ENCODE measurements around the gene HID1.

Gene HID1

GRCh38 chr17:74945543-74945942 lies 27.0 kb downstream of the HID1 start:
- no peak for DNase-seq

DNA sequence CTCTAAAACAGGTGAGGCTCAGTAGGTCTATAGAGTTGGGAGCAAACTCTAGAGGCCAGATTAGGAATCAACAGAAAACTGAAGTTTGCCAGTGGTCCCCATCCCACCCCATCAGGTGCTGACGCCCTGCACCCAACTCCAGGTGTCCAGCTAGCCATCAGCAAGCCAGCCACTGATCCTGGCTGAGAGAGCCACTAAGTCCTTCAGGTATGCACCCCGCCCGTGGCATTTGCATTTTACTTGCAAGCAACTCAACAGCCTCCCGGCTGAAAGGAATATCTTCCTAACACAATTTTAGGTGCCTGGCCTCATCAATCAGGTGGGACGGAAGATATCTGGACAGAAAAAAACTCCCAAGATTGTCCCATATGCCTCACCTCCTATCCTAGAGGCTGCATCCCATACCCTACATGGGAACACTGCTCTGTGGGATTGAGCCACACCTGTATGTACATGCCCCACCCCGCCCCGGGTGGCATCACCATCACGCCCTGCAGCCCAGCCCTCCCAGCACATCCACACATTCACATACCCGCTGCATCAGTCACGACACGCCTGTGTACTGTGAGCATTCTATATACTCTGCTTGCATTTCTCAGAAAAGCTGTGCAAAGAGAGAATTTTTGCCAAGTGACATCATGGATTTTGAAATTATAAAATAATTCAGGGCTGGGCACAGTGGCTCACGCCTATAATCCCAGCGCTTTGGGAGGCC lies 28.6 kb downstream of the HID1 start:
- DNase-seq = no peak

DNA sequence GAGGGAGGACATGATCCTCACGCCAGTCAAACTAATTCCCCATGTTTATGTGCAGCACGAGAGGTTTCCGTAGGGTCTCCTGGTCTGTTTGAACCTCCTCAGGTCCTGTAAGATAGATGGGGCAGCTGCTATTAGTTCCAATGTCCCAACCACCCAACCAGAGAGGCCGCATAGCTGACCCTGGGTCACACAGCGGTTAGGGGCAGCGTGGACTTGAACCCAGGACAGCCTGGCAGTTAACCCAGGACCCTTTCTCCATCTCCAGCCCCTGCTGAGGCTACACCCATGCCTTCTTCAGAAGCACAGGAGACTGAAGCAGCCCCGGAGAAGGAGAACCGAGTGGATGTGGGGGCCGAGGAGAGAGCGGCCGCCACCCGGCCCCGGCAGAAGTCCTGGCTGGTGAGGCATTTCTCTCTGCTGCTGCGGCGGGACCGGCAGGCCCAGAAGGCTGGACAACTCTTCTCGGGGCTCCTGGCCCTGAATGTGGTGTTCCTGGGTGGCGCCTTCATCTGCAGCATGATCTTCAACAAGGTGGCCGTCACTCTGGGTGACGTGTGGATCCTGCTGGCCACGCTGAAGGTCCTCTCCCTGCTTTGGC lies 31.3 kb downstream of the HID1 start:
- no peak for DNase-seq

DNA sequence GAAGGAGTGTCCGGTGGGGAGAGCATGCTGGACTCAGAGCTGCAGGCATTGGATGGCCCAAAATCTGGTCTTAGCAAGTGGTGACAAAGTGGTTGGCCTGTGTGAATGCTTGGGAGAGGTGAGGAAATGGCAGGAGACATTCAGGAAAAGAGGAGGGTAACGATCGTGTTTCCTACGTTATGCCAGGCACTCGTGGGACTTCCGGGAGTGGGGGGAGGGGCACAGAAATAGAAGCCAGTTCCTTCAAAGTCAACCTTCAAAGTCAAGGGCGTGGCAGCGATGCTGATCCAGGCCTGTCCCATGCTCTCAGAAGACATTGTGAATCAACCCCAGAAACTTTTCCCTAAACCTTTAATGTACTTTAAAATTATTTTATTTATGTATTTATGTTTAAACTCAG lies 33.0 kb downstream of the HID1 start:
- no peak for DNase-seq

- DNase-seq = no peak
These were observed 34.2 kb downstream of the HID1 start for GRCh38 chr17:74938194-74938950.

- no peak for DNase-seq
These were observed 35.2 kb downstream of the HID1 start for GRCh38 chr17:74937064-74938051.

DNA sequence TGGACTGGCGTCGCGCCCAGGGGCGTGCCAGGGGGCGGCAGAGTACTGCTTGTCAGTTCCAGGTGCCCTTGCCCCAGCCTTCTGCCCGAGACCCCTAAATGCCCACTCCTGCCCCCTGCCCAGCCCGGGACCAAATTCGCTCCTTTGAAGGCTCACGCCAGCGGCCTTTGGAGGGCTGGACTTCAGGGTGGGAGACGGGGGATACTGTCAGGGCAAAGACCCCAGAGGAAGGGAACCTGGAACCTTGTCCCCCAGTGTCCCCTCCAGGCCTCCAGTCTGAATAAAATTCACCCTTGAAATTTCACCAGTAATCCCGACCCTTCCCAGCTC lies 36.1 kb downstream of the HID1 start:
- no peak for DNase-seq

DNA sequence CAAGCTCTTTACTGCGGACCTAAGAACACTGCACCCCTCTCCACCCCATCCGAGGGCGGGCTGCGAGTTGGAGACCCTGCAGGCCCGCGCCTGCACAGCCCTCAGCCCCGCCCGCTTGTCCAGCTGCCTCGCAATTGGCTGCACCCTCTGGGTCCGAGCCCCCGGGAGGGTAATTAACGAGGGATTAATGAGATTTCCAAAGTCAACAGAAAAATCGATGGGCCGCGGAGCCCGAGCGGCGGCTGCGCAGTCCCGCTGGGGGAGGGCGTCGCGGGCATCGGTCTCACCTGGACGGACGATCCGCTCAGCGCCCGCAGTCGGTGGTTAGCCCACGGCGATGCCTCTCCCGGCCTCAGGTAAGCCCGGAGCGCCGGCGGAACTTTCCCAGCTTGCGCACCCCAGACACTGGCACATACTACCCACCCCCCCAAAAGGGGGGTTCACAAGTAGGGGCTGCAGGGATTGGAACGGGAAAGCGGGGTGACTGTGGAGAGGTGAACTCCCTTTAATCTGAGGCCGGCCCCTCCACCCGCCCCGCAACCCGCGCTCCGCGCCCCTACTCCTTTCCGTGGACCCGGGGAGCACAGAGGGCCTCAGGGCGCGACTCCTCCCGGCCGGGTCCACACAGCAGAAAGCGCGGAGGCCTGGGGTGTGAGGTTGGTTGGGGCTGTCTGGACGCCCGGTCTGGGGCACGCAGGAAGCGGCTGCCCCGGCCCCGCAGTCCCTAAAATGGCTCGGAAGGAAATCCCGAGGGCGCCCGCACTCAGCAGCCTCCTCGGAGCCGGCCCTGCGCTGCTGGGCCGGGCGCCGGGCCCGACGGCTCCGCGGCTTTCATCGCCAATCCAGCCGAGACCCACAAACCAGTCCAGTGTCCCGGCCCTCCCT lies 36.7 kb downstream of the HID1 start, which contains the start of gene OTOP3:
TSS of gene OTOP3 (plus strand) at position 314 of the 885 bp plus-strand sequence. CDS start at position 338, 24 bp downstream.
- DNase-seq = no peak

DNA sequence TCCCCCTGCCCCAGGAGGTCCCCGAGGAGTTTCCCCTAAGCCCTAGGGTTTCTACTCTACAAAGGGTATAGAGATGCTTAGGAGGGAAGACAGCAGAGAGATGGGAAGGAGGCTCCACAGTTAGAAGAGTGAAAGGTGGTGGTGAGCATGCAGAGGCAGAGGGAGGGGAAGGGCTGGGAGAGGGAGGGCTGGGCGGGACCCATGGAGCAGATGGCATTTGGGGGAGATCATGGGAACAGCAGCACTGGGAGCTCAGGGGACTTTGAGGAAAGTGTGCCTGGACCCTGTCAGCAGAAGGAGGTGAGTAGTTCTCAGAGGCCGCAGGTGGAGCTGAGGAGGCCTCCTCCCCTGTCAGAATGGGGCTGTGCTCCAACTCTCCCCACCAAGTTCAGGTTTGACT lies 37.5 kb downstream of the HID1 start:
- no peak for DNase-seq

GRCh38 chr17:74930535-74931036 lies 42.0 kb downstream of the HID1 start:
- DNase-seq = no peak

GRCh38 chr17:74928786-74929185 lies 43.8 kb downstream of the HID1 start:
- no peak for DNase-seq

DNA sequence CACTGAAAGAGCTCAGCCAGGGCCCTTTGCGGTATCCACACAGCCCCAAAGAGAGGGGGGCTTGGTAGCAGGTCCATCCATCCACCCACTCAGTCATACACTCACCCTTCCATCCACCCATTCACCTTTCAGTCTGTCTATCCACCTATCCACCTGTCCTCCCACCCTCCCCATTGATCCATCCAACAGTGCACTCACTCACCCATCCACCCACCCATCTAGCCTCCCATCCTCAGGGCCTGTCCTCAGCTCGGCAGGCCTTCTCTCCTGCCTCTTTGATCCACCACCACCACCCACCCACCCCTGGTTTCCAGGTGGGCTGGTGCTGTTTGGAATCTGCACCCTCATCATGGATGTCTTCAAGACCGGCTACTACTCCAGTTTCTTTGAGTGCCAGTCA lies 47.3 kb downstream of the HID1 start:
- DNase-seq = no peak

- DNase-seq = no peak
These were observed 48.2 kb downstream of the HID1 start, which contains the start of gene OTOP2 for GRCh38 chr17:74924250-74924948. TSS of gene OTOP2 (plus strand) at chr17:74924273. CDS start at chr17:74924633, 360 bp downstream.

DNA sequence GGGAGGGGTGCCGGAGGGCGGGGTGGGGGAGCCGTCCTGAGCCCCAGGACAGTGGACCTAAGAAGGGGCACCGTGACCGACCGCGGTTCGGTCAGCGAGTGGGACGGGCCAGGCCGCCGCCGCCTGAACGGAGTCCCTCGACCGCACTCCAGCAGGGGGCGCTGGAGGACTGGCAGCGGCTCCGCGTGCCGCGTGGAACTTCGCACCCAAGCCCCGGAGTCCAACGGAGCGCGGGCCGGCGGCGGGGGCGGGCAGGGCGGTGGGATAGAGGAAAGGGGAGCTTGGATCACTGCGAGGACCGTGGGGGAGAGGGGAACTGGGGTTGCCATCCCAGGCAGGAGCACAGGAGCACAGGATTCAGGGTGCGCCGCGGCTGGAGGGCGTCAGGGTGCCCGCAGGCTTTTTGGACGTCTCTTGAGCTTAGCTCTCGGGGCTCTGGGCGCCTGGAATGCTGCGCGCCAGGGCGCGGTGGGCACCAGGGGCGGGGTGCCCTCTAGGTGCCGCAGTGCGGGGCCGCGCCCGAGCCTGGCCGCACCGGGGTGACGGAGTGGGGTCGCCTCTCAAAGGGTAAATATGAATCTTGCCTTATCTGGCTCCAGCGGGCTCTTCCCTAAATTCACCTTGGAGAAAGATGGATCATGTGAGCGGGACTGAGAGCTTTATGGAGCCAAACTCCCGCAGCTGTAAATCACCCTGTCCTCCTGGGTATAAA lies 48.9 kb downstream of the HID1 start:
- peak; percentile 64 for DNase-seq

DNA sequence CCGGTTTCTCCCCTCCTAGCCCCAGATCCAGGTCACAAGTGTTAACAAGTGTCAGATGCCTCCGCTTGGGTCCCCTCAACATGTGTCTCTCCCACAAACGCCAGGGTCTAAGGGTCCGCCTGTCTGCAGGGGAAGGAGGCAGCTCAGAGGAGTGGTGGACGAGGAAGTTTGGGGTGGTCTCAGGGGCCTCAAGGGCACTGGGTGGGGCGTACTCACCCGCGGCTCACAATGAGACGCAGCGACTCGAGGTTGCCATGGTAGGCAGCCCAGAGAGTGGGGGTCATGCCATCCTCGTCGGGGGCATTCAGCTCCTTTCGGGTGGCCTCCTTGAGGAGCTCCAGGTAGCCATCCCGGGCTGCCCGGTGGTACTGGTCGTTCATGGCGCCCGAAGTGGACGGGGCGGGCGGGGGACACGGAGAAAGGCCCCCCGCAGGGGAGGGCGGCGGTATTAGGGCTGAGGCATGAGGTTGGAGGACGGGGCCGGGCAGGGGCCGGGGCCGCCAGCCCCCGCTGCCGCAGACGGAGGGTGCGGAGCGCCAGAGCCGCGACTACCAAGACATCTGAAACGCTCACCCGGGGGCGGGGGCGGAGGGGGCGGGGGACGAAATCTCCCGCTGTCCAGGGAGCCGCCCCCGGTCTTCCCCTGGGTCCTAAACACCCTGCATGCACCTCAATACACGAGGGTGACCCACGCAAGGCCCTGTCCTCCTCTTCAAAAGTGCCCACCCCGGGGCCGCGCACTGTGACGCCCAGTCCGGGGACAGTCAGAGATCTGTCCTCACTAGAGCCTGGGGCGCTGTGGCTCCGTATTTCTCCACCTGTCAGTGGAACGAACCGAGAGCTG lies 49.6 kb downstream of the HID1 start, which contains the start of gene USH1G:
TSS of gene USH1G (minus strand) at position 562 of the 844 bp plus-strand sequence. CDS start at position 380, 182 bp downstream.
- no peak for DNase-seq

DNA sequence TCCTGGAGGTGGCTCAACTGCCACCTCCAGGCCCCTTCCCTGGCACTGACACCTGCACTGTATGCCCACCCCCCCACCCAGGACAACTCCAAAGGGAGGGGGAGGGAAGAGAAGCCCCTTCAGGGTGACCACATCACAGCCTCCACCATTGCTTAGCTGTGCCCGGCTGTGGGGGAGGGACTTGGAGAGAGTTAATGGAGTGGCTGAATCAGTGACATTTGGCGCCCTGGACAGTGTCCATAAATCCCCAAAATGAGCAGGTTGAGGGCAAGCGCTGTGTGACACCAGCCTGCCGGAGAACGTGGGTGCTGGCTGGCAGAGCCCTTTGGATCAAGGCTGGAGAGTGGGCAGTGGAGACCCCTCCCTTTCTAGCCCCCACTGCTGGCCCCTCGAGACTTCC lies 50.4 kb downstream of the HID1 start:
- DNase-seq = no peak

- no peak for DNase-seq
These were observed 50.8 kb downstream of the HID1 start for GRCh38 chr17:74921769-74922168.

DNA sequence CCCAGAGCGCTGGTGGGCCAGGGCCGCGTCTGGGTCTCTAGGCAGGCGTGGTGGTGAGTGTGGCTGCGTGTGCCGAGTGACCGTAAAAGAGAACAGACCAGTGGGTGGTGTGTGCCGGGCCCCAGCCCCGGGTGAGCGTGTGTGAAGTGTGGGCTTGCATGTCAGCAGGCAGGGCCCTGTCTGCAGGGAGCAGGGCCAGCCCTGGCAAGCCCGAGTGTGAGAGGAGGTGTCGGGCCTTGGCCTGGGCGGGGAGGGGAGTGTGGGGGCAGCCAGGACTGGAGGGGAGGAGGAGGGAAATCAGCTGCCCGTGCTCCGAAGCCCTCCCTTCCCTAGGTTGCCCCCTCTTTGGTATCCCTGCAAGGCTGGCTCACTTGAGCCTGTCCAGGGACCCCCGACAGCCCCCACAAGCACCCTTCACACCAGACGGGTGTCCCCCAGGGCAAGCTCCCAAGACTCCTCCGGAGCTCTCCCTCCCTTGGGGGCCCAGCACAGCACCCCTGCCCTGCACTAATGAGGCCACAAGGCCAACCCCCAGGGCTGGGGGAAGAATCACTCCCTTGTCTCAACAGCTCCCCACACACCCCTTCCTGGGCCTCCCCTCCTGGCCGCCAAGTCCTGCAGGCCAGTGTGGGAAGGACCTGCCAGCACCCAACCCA lies 51.4 kb downstream of the HID1 start:
- no peak for DNase-seq

- DNase-seq = no peak
These were observed 51.9 kb downstream of the HID1 start for GRCh38 chr17:74920642-74921025.
